HEK293 (cell line): ENCODE data around the gene ZNF747.
A peak's percentile ranks its signal among the peaks of the same experiment; 100 is the strongest.

ENCODE experiments used
- ATF2 ChIP-seq: fragments of 450-650 bp; formaldehyde crosslinking; IDR thresholded peaks from 2 replicates; pipeline ENCODE4 v1.5.1; 2016; ENCODE audit warnings: missing biosample characterization, missing genetic modification characterization, low read depth
- BCL11A ChIP-seq: fragments of 450-650 bp; formaldehyde crosslinking; IDR thresholded peaks from 2 replicates; pipeline ENCODE4 v1.5.1; 2016; ENCODE audit warnings: low read depth, missing biosample characterization, missing genetic modification characterization
- GLI2 ChIP-seq: fragments of 450-650 bp; formaldehyde crosslinking; IDR thresholded peaks from 2 replicates; pipeline ENCODE4; 2017; ENCODE audit warnings: missing biosample characterization, missing genetic modification characterization, low read depth, borderline replicate concordance
- HOXC10 ChIP-seq: sonication (generic); formaldehyde crosslinking; IDR thresholded peaks from 2 replicates; pipeline ENCODE4 v1.8.1; 2023; ENCODE audit warnings: mild to moderate bottlenecking, missing genetic modification reagents
- MEIS1 ChIP-seq: sonication (generic); formaldehyde crosslinking; IDR thresholded peaks from 2 replicates; pipeline ENCODE4 v1.8.1; 2022; ENCODE audit warnings: missing genetic modification reagents, mild to moderate bottlenecking, borderline replicate concordance
- MZF1 ChIP-seq: fragments of 450-650 bp; formaldehyde crosslinking; IDR thresholded peaks from 2 replicates; pipeline ENCODE4 v1.5.1; 2017; ENCODE audit warnings: missing biosample characterization, missing genetic modification characterization, borderline replicate concordance
- REPIN1 ChIP-seq: fragments of 450-650 bp; formaldehyde crosslinking; IDR thresholded peaks from 2 replicates; pipeline ENCODE4 v1.5.1; 2017; ENCODE audit warnings: missing biosample characterization, missing genetic modification characterization, low read depth
- REST ChIP-seq: fragments of 450-650 bp; formaldehyde crosslinking; IDR thresholded peaks from 2 replicates; pipeline ENCODE4 v1.5.1; 2016; ENCODE audit warnings: missing biosample characterization, missing genetic modification characterization
- SCRT1 ChIP-seq: fragments of 450-650 bp; formaldehyde crosslinking; IDR thresholded peaks from 2 replicates; pipeline ENCODE4 v1.5.1; 2016; ENCODE audit warnings: missing biosample characterization, missing genetic modification characterization, borderline replicate concordance
- SETDB1 ChIP-seq: IDR thresholded peaks from one replicate; pipeline ENCODE4 v1.6.1; 2017; ENCODE audit warnings: mild to moderate bottlenecking, low read length, moderate library complexity, mixed read lengths; ENCODE audit not compliant: insufficient read length
- TCF7L2 ChIP-seq: IDR thresholded peaks from 2 replicates; pipeline ENCODE4 v1.6.1; 2011; ENCODE audit warnings: low read depth, mild to moderate bottlenecking, inconsistent platforms, low read length, moderate library complexity, borderline replicate concordance
- WT1 ChIP-seq: fragments of 450-650 bp; formaldehyde crosslinking; IDR thresholded peaks from 2 replicates; pipeline ENCODE4 v1.5.1; 2016; ENCODE audit warnings: missing biosample characterization, missing genetic modification characterization
- ZBTB17 ChIP-seq: fragments of 450-650 bp; formaldehyde crosslinking; IDR thresholded peaks from 2 replicates; pipeline ENCODE4 v1.5.1; 2016; ENCODE audit warnings: missing biosample characterization, missing genetic modification characterization
- ZBTB20 ChIP-seq: fragments of 450-650 bp; formaldehyde crosslinking; IDR thresholded peaks from 2 replicates; pipeline ENCODE4 v1.5.1; 2016; ENCODE audit warnings: missing biosample characterization, missing genetic modification characterization
- ZEB2 ChIP-seq: fragments of 450-650 bp; formaldehyde crosslinking; IDR thresholded peaks from 2 replicates; pipeline ENCODE4 v1.5.1; 2016; ENCODE audit warnings: missing biosample characterization, missing genetic modification characterization
- ZFP41 ChIP-seq: fragments of 450-650 bp; formaldehyde crosslinking; IDR thresholded peaks from 2 replicates; pipeline ENCODE4 v1.5.1; 2016; ENCODE audit warnings: missing biosample characterization, missing genetic modification characterization, borderline replicate concordance
- ZNF114 ChIP-seq: fragments of 450-650 bp; formaldehyde crosslinking; IDR thresholded peaks from 2 replicates; pipeline ENCODE4 v1.5.0; 2017; ENCODE audit warnings: missing biosample characterization, missing genetic modification characterization
- ZNF121 ChIP-seq: fragments of 450-650 bp; formaldehyde crosslinking; IDR thresholded peaks from 2 replicates; pipeline ENCODE4 v1.5.1; 2016; ENCODE audit warnings: missing biosample characterization, missing genetic modification characterization
- ZNF155 ChIP-seq: fragments of 450-650 bp; formaldehyde crosslinking; IDR thresholded peaks from 2 replicates; pipeline ENCODE4 v1.5.1; 2016; ENCODE audit warnings: missing biosample characterization, missing genetic modification characterization
- ZNF174 ChIP-seq: fragments of 450-650 bp; formaldehyde crosslinking; IDR thresholded peaks from 2 replicates; pipeline ENCODE4 v1.5.0; 2017; ENCODE audit warnings: missing biosample characterization, mild to moderate bottlenecking, missing genetic modification characterization
- ZNF214 ChIP-seq: fragments of 450-650 bp; formaldehyde crosslinking; IDR thresholded peaks from 2 replicates; pipeline ENCODE4 v1.5.1; 2017; ENCODE audit warnings: missing biosample characterization, mild to moderate bottlenecking, missing genetic modification characterization, borderline replicate concordance
- ZNF302 ChIP-seq: fragments of 450-650 bp; formaldehyde crosslinking; IDR thresholded peaks from 2 replicates; pipeline ENCODE4 v1.5.1; 2016; ENCODE audit warnings: missing biosample characterization, missing genetic modification characterization, low read depth
- ZNF335 ChIP-seq: fragments of 450-650 bp; formaldehyde crosslinking; conservative IDR thresholded peaks from 2 replicates; pipeline ENCODE4 v1.5.1; 2016; ENCODE audit warnings: missing biosample characterization, missing genetic modification characterization
- ZNF37A ChIP-seq: fragments of 450-650 bp; IDR thresholded peaks from 2 replicates; pipeline ENCODE4 v1.5.1; 2018; ENCODE audit warnings: missing biosample characterization, missing genetic modification characterization
- ZNF514 ChIP-seq: fragments of 450-650 bp; formaldehyde crosslinking; IDR thresholded peaks from 2 replicates; pipeline ENCODE4 v1.5.1; 2016; ENCODE audit warnings: missing biosample characterization, missing genetic modification characterization
- ZNF585B ChIP-seq: fragments of 450-650 bp; formaldehyde crosslinking; IDR thresholded peaks from 2 replicates; pipeline ENCODE4 v1.5.1; 2016; ENCODE audit warnings: missing biosample characterization, missing genetic modification characterization
- ZNF639 ChIP-seq: fragments of 450-650 bp; formaldehyde crosslinking; IDR thresholded peaks from 2 replicates; pipeline ENCODE4 v1.5.1; 2016; ENCODE audit warnings: missing biosample characterization, missing genetic modification characterization
- ZNF645 ChIP-seq: fragments of 450-650 bp; formaldehyde crosslinking; IDR thresholded peaks from 2 replicates; pipeline ENCODE4; 2016; ENCODE audit warnings: missing biosample characterization, missing genetic modification characterization
- ZNF664 ChIP-seq: fragments of 450-650 bp; formaldehyde crosslinking; IDR thresholded peaks from 2 replicates; pipeline ENCODE4 v1.5.1; 2016; ENCODE audit warnings: missing biosample characterization, missing genetic modification characterization
- ZNF768 ChIP-seq: fragments of 450-650 bp; formaldehyde crosslinking; IDR thresholded peaks from 2 replicates; pipeline ENCODE4 v1.5.1; 2018; ENCODE audit warnings: missing biosample characterization, mild to moderate bottlenecking, missing genetic modification characterization
- ZSCAN16 ChIP-seq: fragments of 450-650 bp; formaldehyde crosslinking; IDR thresholded peaks from 2 replicates; pipeline ENCODE4 v1.5.1; 2016; ENCODE audit warnings: missing biosample characterization, missing genetic modification characterization
- ZSCAN18 ChIP-seq: fragments of 450-650 bp; formaldehyde crosslinking; IDR thresholded peaks from 2 replicates; pipeline ENCODE4 v1.5.1; 2016; ENCODE audit warnings: missing biosample characterization, missing genetic modification characterization

The ZNF747 gene

GRCh38 chr16:30541502-30542329 is 7.1 kb upstream of the ZNF747 start (continued):
- no peak for TF ChIP-seq MEIS1 (CRISPR knock-in tag)
- TF ChIP-seq ZNF639 (tag by site-specific recombination), result no peak; the same call in 1 of the 2 replicates
- TF ChIP-seq SCRT1 (tag by site-specific recombination), result no peak
- no peak for TF ChIP-seq ZNF768 (tag by site-specific recombination)
- TF ChIP-seq ZNF302 (tag by site-specific recombination), result no peak
- TF ChIP-seq REPIN1 (tag by site-specific recombination), result no peak
- TF ChIP-seq ZNF155, result no peak
- no peak for TF ChIP-seq ZBTB20 (tag by site-specific recombination)
- TF ChIP-seq HOXC10 (CRISPR knock-in tag), result no peak
- TF ChIP-seq ZNF645 (tag by site-specific recombination), result no peak
- no peak for TF ChIP-seq ATF2 (tag by site-specific recombination)
- no peak for TF ChIP-seq TCF7L2
- TF ChIP-seq ZNF37A (tag by site-specific recombination), result no peak
- TF ChIP-seq WT1, result peak; percentile 63; the same call in 1 of the 2 replicates
- TF ChIP-seq ZNF121, result no peak
- TF ChIP-seq ZSCAN16, result no peak
- no peak for TF ChIP-seq ZNF114 (tag by site-specific recombination)
- no peak for TF ChIP-seq ZNF174 (tag by site-specific recombination)
- no peak for TF ChIP-seq MZF1 (tag by site-specific recombination)
- no peak for TF ChIP-seq ZNF214 (tag by site-specific recombination)
- no peak for TF ChIP-seq REST (tag by site-specific recombination)
- no peak for TF ChIP-seq ZNF664 (tag by site-specific recombination)
- TF ChIP-seq GLI2, result no peak
- TF ChIP-seq ZNF585B (tag by site-specific recombination), result no peak
- TF ChIP-seq ZNF514 (tag by site-specific recombination), result no peak
- no peak for TF ChIP-seq ZFP41 (tag by site-specific recombination)
- TF ChIP-seq ZNF335 (tag by site-specific recombination), result peak; percentile 40; the same call in 1 of the 2 replicates
- no peak for TF ChIP-seq SETDB1
- no peak for TF ChIP-seq BCL11A (tag by site-specific recombination)
- no peak for TF ChIP-seq ZBTB17 (tag by site-specific recombination)
- TF ChIP-seq ZEB2 (tag by site-specific recombination), result 0 out of 2 replicates have a peak, but pooled peaks have one; percentile 23
- no peak for TF ChIP-seq ZSCAN18 (tag by site-specific recombination)
